NCI-H446 treated with DMSO at 0.1 percent for 48 hours (cell line): ENCODE results near the gene PCDHB9.

Experiments
- DNase-seq: peaks from one replicate; lab custom pipeline; 2025; lab: John Stamatoyannopoulos, UW

Gene PCDHB9

DNA sequence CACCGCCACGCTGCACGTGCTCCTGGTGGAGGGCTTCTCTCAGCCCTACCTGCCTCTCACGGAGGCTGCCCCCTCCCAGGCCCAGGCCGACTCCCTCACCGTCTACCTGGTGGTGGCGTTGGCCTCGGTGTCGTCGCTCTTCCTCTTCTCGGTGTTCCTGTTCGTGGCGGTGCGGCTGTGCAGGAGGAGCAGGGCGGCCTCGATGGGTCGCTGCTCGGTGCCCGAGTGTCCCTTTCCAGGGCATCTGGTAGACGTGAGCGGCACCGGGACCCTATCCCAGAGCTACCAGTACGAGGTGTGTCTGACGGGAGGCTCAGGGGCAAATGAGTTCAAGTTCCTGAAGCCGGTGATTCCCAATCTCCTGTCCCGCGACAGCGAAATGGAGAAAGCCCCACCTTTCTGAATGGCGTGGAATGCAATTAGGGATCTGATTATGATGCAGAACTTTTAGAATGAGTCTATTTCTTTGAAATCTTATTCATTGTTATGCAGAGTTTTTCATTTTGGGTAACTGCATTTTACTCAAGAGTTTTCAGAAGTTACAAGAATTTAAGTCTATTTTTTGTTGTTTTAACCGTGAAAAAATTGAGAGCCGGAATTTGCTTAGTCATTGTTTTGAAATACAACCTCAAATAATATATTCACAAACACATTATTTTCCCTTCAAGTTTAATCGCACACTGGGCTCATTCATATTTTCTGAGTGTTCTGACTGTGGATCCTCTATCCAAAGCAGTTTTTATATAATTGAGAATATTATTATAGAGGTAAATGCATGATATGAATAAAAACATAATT is 49.8 kb downstream of the PCDHB9 start:
- no peak for DNase-seq
